ENCODE data around the gene SCUBE3. TPM values are rescaled to one million over a fixed set of nuclear protein-coding genes. Genes with fewer than 3 reads are reported as not detected.

SCUBE3 gene
- polyA plus RNA-seq, 1 donor from 2014 or later: 7.3 TPM

DNA sequence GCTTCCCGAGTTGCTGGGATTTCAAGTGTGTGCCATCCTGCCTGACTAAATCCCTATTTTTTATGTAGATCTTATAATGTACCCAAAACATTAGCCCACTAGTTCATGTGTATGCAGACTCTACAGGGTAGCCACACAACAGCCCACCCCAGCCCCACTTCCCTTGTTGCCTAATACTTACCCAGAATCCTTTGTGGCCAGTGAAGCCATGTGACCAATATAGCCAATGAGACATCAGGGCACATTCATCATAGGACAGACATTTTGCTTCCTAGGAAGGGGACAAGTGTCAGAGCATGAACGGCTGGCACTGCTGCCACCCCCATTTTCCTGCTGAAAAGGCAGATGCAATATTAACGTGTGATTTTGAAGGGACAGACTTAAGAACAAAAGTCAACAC, 36.6 kb upstream of the SCUBE3 start:
- Histone ChIP-seq H3K27ac (ENCODE audit: low read length) (no peak overlapping the region), H3K4me3 (ENCODE audit: low read length) (no peak overlapping the region), H3K79me2 (replicated peaks; ENCODE audit: insufficient read depth, low read length) (no peaks in the 10 kb centered on the region), H4K20me1 (ENCODE audit: insufficient read depth) (no peaks in the 10 kb centered on the region), H3F3A (ENCODE audit: insufficient read depth, low read length, poor library complexity, severe bottlenecking) (no peaks in the 10 kb centered on the region), H3K9me2 (ENCODE audit: insufficient read depth, low read length) (no peaks in the 10 kb centered on the region), H3K9me3 (ENCODE audit: low read length) (no peaks in the 10 kb centered on the region), H3K4me2 (ENCODE audit: low read length) (no peak overlapping the region), H3K36me3 (ENCODE audit: insufficient read depth, low read length) (no peaks in the 10 kb centered on the region), H3K27me3 (ENCODE audit: insufficient read depth, low read depth, low read length) (no peaks in the 10 kb centered on the region), H3K9ac (ENCODE audit: low read length) (no peak overlapping the region), H2AFZ (ENCODE audit: low read depth, low read length) (no peak overlapping the region)
- no peak for TF ChIP-seq EZH2 (IDR thresholded peaks at IDR 0.05; ENCODE audit: borderline replicate concordance, insufficient read depth, low read length, poor library complexity, severe bottlenecking)
- no peak for TF ChIP-seq SMC3 (conservative IDR thresholded peaks at IDR 0.05; ENCODE audit: poor library complexity)
- no peak for TF ChIP-seq RAD21 (conservative IDR thresholded peaks at IDR 0.05)
- TF ChIP-seq POLR2AphosphoS5 (IDR thresholded peaks at IDR 0.05): no peak
- no peak for TF ChIP-seq TAF1 (IDR thresholded peaks at IDR 0.05; ENCODE audit: low read depth)
- TF ChIP-seq MXI1 (conservative IDR thresholded peaks at IDR 0.05; ENCODE audit: poor library complexity, severe bottlenecking): no peak
- TF ChIP-seq, protein P1, sequence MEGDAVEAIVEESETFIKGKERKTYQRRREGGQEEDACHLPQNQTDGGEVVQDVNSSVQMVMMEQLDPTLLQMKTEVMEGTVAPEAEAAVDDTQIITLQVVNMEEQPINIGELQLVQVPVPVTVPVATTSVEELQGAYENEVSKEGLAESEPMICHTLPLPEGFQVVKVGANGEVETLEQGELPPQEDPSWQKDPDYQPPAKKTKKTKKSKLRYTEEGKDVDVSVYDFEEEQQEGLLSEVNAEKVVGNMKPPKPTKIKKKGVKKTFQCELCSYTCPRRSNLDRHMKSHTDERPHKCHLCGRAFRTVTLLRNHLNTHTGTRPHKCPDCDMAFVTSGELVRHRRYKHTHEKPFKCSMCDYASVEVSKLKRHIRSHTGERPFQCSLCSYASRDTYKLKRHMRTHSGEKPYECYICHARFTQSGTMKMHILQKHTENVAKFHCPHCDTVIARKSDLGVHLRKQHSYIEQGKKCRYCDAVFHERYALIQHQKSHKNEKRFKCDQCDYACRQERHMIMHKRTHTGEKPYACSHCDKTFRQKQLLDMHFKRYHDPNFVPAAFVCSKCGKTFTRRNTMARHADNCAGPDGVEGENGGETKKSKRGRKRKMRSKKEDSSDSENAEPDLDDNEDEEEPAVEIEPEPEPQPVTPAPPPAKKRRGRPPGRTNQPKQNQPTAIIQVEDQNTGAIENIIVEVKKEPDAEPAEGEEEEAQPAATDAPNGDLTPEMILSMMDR (IDR thresholded peaks at IDR 0.05; ENCODE audit: poor library complexity, severe bottlenecking): no peak
- TF ChIP-seq, protein P2, sequence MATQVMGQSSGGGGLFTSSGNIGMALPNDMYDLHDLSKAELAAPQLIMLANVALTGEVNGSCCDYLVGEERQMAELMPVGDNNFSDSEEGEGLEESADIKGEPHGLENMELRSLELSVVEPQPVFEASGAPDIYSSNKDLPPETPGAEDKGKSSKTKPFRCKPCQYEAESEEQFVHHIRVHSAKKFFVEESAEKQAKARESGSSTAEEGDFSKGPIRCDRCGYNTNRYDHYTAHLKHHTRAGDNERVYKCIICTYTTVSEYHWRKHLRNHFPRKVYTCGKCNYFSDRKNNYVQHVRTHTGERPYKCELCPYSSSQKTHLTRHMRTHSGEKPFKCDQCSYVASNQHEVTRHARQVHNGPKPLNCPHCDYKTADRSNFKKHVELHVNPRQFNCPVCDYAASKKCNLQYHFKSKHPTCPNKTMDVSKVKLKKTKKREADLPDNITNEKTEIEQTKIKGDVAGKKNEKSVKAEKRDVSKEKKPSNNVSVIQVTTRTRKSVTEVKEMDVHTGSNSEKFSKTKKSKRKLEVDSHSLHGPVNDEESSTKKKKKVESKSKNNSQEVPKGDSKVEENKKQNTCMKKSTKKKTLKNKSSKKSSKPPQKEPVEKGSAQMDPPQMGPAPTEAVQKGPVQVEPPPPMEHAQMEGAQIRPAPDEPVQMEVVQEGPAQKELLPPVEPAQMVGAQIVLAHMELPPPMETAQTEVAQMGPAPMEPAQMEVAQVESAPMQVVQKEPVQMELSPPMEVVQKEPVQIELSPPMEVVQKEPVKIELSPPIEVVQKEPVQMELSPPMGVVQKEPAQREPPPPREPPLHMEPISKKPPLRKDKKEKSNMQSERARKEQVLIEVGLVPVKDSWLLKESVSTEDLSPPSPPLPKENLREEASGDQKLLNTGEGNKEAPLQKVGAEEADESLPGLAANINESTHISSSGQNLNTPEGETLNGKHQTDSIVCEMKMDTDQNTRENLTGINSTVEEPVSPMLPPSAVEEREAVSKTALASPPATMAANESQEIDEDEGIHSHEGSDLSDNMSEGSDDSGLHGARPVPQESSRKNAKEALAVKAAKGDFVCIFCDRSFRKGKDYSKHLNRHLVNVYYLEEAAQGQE (IDR thresholded peaks at IDR 0.05; ENCODE audit: borderline replicate concordance): no peak
- no peak for TF ChIP-seq EP300 (conservative IDR thresholded peaks at IDR 0.05; ENCODE audit: poor library complexity, severe bottlenecking)

DNA sequence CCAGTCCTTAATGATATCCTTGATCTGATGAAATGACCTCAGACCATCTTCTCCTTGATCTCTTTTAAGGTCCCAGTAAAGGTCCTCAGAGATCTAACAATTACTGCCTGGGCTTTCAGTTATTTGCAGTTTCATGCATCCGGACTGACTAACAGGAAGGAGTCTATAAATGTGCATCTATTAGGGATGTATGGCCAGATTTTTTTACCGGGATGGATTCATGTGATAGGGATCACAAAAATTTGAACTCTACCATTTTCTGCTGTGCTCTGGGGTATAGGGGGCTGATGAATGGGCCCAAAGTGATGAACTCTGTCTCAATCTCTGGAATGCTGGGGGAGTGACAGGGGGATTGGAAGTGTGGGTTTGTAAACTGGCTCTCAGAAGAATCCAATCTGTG, 36.2 kb upstream of the SCUBE3 start:
- no peak overlapping the region for H3K9ac ChIP-seq (ENCODE audit: low read length)
- H3K9me2 ChIP-seq (ENCODE audit: insufficient read depth, low read length): no peaks in the 10 kb centered on the region
- H3K4me3 ChIP-seq (ENCODE audit: low read length): no peak overlapping the region
- H3K9me3 ChIP-seq (ENCODE audit: low read length): no peaks in the 10 kb centered on the region
- H3K79me2 ChIP-seq (replicated peaks; ENCODE audit: insufficient read depth, low read length): no peaks in the 10 kb centered on the region
- no peaks in the 10 kb centered on the region for H3K36me3 ChIP-seq (ENCODE audit: insufficient read depth, low read length)
- no peaks in the 10 kb centered on the region for H3K27me3 ChIP-seq (ENCODE audit: insufficient read depth, low read depth, low read length)
- no peaks in the 10 kb centered on the region for H3F3A ChIP-seq (ENCODE audit: insufficient read depth, low read length, poor library complexity, severe bottlenecking)
- H2AFZ ChIP-seq (ENCODE audit: low read depth, low read length): no peak overlapping the region
- no peak overlapping the region for H3K4me2 ChIP-seq (ENCODE audit: low read length)
- H4K20me1 ChIP-seq (ENCODE audit: insufficient read depth): no peaks in the 10 kb centered on the region
- no peak overlapping the region for H3K27ac ChIP-seq (ENCODE audit: low read length)
- no peak for TF ChIP-seq TAF1 (IDR thresholded peaks at IDR 0.05; ENCODE audit: low read depth)
- TF ChIP-seq, protein P1 (IDR thresholded peaks at IDR 0.05; ENCODE audit: poor library complexity, severe bottlenecking): no peak
- no peak for TF ChIP-seq SMC3 (conservative IDR thresholded peaks at IDR 0.05; ENCODE audit: poor library complexity)
- TF ChIP-seq POLR2AphosphoS5 (IDR thresholded peaks at IDR 0.05): no peak
- no peak for TF ChIP-seq RAD21 (conservative IDR thresholded peaks at IDR 0.05)
- TF ChIP-seq EZH2 (IDR thresholded peaks at IDR 0.05; ENCODE audit: borderline replicate concordance, insufficient read depth, low read length, poor library complexity, severe bottlenecking): no peak
